K562 (cell line): ENCODE data around the gene VSTM2B. TPM values are rescaled to one million over a fixed set of nuclear protein-coding genes. Genes with fewer than 3 reads are reported as not detected.

Experiments used
- CCAR2 ChIP-seq: fragments of 200-400 bp; formaldehyde crosslinking; IDR thresholded peaks from 2 replicates; pipeline ENCODE4 v1.6.1; 2017; ENCODE audit warnings: mild to moderate bottlenecking, low read depth, low read length
- DIDO1 ChIP-seq: fragments of 450-650 bp; IDR thresholded peaks from 2 replicates; pipeline ENCODE4 v1.6.1; 2016; ENCODE audit warnings: low read depth, missing biosample characterization, missing genetic modification characterization
- E2F3 ChIP-seq: fragments of 250-450 bp; sonication (Bioruptor Pico); IDR thresholded peaks from 2 replicates; pipeline ENCODE4 v1.4.0; 2020; ENCODE audit warnings: mild to moderate bottlenecking
- EHMT2 ChIP-seq: fragments of 450-650 bp; IDR thresholded peaks from 2 replicates; pipeline ENCODE4 v1.6.1; 2018; ENCODE audit warnings: antibody characterized with exemption
- EP300 ChIP-seq: IDR thresholded peaks from 2 replicates; pipeline ENCODE4 v1.6.1; 2012; ENCODE audit warnings: low read length, improper control_type of control experiment
- LEF1 ChIP-seq: fragments of 450-650 bp; IDR thresholded peaks from 2 replicates; pipeline ENCODE4 v1.6.1; 2016; ENCODE audit warnings: mild to moderate bottlenecking
- MTF1 ChIP-seq: fragments of 250-450 bp; sonication (Bioruptor Pico); IDR thresholded peaks from 2 replicates; pipeline ENCODE4 v1.9.0; 2021; ENCODE audit warnings: moderate library complexity, mild to moderate bottlenecking, inconsistent platforms, borderline replicate concordance
- NR2F6 ChIP-seq: fragments of 450-650 bp; formaldehyde crosslinking; IDR thresholded peaks from 2 replicates; pipeline ENCODE4 v1.4.0; 2020; ENCODE audit warnings: mild to moderate bottlenecking
- RBM15 ChIP-seq: fragments of 200-400 bp; formaldehyde crosslinking; IDR thresholded peaks from 2 replicates; pipeline ENCODE4 v1.6.1; 2018; ENCODE audit warnings: mild to moderate bottlenecking, low read length, moderate library complexity; ENCODE audit not compliant: insufficient read depth
- RBM17 ChIP-seq: fragments of 200-400 bp; formaldehyde crosslinking; IDR thresholded peaks from 2 replicates; pipeline ENCODE4 v1.6.1; 2017; ENCODE audit warnings: low read depth, mild to moderate bottlenecking, low read length, borderline replicate concordance
- RFX1 ChIP-seq: fragments of 450-650 bp; IDR thresholded peaks from 2 replicates; pipeline ENCODE4 v1.6.1; 2016; ENCODE audit warnings: mild to moderate bottlenecking, moderate library complexity
- SNIP1 ChIP-seq: fragments of 450-650 bp; IDR thresholded peaks from 2 replicates; pipeline ENCODE4 v1.7.1; 2017; ENCODE audit warnings: low read depth, mild to moderate bottlenecking
- ZBTB7A ChIP-seq: IDR thresholded peaks from 2 replicates; pipeline ENCODE4 v1.6.1; 2011; ENCODE audit warnings: low read depth, mild to moderate bottlenecking, low read length, moderate library complexity, borderline replicate concordance; ENCODE audit not compliant: control insufficient read depth
- ZFX ChIP-seq: sonication (generic); formaldehyde crosslinking; IDR thresholded peaks from 2 replicates; pipeline ENCODE4 v1.8.0; 2022; ENCODE audit warnings: mild to moderate bottlenecking, missing genetic modification reagents, moderate library complexity
- ZSCAN32 ChIP-seq: fragments of 450-650 bp; formaldehyde crosslinking; IDR thresholded peaks from 2 replicates; pipeline ENCODE4 v1.4.0; 2020; ENCODE audit warnings: mild to moderate bottlenecking, moderate library complexity
- polyA plus RNA-seq, 8 experiments: library from polyadenylated mRNA; depleted of rRNA in 4 of 8; stranded (reverse) in 5 of 8; unstranded in 3 of 8; fragments of >200 nt; fragmentation: Nextera tagmentation in 2 of 8; fragmentation: Illumina TruSeq in 1 of 8; extraction: Ambion mirVana in 2 of 8; extraction: Trizol in 1 of 8; gene quantifications; 2 replicates each; pipeline versions ENCODE4 v1.2.1 to v1.2.3, GENCODE V29; 2011 to 2014; ENCODE audit warnings: inconsistent platforms in 1 of 8, missing spikeins in 1 of 8
- total RNA-seq, 7 experiments: library from RNA; depleted of rRNA in 6 of 7; stranded (reverse); fragments of >200 nt in 6 of 7; fragmentation: Illumina TruSeq in 2 of 7; extraction: Trizol in 2 of 7; gene quantifications; 2 replicates each; pipeline versions ENCODE4 v1.2.1 to v1.2.3, GENCODE V29; 2011 to 2021; ENCODE audit warnings: low replicate concordance in 1 of 7
- TF ChIP-seq, protein P1 (sequence below): sonication (generic); formaldehyde crosslinking; IDR thresholded peaks from 2 replicates; pipeline ENCODE4 v1.9.0; 2022; ENCODE audit warnings: mild to moderate bottlenecking, missing genetic modification reagents
- TF ChIP-seq, protein P2 (sequence below): sonication (generic); formaldehyde crosslinking; IDR thresholded peaks from 2 replicates; pipeline ENCODE4 v1.8.1; 2023; ENCODE audit warnings: mild to moderate bottlenecking, missing genetic modification reagents
- TF ChIP-seq, protein P3 (sequence below): fragments of 250-450 bp; sonication (Bioruptor Pico); IDR thresholded peaks from 2 replicates; pipeline ENCODE4 v1.9.0; 2021; ENCODE audit warnings: mild to moderate bottlenecking, inconsistent platforms
- TF ChIP-seq, protein P4 (sequence below): sonication (generic); IDR thresholded peaks from 2 replicates; pipeline ENCODE4 v1.6.1; 2016
- TF ChIP-seq, protein P5 (sequence below): fragments of 250-450 bp; sonication (Bioruptor Pico); IDR thresholded peaks from 2 replicates; pipeline ENCODE4 v1.5.0; 2022; ENCODE audit warnings: mild to moderate bottlenecking

Gene VSTM2B
- total and polyA plus RNA-seq, 9 of the 15 experiments (the other 6 are each of a cell fraction or from before 2014, with no cell fraction given): not detected

DNA sequence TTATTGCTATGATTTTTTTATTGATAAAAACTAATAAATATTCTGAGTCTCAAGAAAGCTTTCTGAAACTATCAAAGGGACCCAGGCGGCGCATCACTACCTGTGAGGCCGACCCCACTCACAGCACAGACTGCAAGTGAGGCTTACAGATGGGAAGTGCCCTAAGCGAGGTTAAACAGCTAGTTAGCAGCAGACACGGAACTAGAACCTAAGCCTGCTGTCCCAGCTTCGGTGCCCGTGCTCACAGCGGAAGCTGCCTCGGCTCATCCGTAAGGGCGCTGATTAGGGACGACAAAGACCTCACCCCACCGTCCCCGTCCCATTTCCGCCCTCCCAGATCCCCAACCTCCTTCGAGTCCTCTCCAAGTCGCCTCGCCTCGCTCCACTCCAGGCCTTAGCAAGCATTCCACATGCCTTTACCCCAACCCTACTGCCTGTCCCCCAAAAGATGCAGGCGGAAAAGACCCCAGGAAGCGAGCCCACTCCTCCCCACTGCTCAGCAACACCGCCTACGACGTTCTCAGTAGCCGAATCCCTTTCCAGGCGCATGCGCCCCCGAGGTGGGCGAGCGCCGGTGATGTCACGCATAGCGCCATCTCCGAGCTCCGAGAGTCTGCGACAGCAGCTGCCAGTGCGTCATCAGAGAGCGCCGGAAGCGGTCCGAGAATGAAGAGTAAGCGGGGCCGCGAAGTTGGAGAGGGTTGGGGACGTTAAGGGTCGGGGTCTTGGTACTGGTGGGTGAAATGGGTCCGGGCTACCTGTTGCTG is 80.0 kb downstream of the VSTM2B start, which contains the start of gene POP4 (continued):
- TF ChIP-seq, protein P1, sequence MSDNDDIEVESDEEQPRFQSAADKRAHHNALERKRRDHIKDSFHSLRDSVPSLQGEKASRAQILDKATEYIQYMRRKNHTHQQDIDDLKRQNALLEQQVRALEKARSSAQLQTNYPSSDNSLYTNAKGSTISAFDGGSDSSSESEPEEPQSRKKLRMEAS (CRISPR knock-in tag): peak; percentile 38; the same call in 1 of the 2 replicates
- TF ChIP-seq NR2F6 (no peak), DIDO1 (peak; percentile 93), EHMT2 (no peak), SNIP1 (no peak), E2F3 (CRISPR knock-in tag) (no peak), ZFX (CRISPR knock-in tag) (peak; percentile 84), RBM15 (no peak), ZBTB7A (peak; percentile 93), MTF1 (CRISPR knock-in tag) (no peak), CCAR2 (no peak), LEF1 (no peak), EP300 (0 out of 2 replicates have a peak, but pooled peaks have one; percentile 9), ZSCAN32 (CRISPR knock-in tag) (no peak), RFX1 (no peak), RBM17 (no peak)
- TF ChIP-seq, protein P2, sequence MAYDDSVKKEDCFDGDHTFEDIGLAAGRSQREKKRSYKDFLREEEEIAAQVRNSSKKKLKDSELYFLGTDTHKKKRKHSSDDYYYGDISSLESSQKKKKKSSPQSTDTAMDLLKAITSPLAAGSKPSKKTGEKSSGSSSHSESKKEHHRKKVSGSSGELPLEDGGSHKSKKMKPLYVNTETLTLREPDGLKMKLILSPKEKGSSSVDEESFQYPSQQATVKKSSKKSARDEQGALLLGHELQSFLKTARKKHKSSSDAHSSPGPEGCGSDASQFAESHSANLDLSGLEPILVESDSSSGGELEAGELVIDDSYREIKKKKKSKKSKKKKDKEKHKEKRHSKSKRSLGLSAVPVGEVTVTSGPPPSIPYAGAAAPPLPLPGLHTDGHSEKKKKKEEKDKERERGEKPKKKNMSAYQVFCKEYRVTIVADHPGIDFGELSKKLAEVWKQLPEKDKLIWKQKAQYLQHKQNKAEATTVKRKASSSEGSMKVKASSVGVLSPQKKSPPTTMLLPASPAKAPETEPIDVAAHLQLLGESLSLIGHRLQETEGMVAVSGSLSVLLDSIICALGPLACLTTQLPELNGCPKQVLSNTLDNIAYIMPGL (CRISPR knock-in tag): no peak; the same call in 1 of the 2 replicates
- TF ChIP-seq, protein P3, sequence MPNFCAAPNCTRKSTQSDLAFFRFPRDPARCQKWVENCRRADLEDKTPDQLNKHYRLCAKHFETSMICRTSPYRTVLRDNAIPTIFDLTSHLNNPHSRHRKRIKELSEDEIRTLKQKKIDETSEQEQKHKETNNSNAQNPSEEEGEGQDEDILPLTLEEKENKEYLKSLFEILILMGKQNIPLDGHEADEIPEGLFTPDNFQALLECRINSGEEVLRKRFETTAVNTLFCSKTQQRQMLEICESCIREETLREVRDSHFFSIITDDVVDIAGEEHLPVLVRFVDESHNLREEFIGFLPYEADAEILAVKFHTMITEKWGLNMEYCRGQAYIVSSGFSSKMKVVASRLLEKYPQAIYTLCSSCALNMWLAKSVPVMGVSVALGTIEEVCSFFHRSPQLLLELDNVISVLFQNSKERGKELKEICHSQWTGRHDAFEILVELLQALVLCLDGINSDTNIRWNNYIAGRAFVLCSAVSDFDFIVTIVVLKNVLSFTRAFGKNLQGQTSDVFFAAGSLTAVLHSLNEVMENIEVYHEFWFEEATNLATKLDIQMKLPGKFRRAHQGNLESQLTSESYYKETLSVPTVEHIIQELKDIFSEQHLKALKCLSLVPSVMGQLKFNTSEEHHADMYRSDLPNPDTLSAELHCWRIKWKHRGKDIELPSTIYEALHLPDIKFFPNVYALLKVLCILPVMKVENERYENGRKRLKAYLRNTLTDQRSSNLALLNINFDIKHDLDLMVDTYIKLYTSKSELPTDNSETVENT: peak; percentile 54; the same call in 1 of the 2 replicates
- TF ChIP-seq, protein P4, sequence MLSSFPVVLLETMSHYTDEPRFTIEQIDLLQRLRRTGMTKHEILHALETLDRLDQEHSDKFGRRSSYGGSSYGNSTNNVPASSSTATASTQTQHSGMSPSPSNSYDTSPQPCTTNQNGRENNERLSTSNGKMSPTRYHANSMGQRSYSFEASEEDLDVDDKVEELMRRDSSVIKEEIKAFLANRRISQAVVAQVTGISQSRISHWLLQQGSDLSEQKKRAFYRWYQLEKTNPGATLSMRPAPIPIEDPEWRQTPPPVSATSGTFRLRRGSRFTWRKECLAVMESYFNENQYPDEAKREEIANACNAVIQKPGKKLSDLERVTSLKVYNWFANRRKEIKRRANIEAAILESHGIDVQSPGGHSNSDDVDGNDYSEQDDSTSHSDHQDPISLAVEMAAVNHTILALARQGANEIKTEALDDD: peak; percentile 97
- TF ChIP-seq, protein P5, sequence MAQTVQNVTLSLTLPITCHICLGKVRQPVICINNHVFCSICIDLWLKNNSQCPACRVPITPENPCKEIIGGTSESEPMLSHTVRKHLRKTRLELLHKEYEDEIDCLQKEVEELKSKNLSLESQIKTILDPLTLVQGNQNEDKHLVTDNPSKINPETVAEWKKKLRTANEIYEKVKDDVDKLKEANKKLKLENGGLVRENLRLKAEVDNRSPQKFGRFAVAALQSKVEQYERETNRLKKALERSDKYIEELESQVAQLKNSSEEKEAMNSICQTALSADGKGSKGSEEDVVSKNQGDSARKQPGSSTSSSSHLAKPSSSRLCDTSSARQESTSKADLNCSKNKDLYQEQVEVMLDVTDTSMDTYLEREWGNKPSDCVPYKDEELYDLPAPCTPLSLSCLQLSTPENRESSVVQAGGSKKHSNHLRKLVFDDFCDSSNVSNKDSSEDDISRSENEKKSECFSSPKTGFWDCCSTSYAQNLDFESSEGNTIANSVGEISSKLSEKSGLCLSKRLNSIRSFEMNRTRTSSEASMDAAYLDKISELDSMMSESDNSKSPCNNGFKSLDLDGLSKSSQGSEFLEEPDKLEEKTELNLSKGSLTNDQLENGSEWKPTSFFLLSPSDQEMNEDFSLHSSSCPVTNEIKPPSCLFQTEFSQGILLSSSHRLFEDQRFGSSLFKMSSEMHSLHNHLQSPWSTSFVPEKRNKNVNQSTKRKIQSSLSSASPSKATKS: no peak
